Measurements from ENCODE around the gene APOL4.
"Not testable (repeated sequence)": the region's sequence is repeated elsewhere in the genome, so short reads cannot be mapped to it uniquely, and the experiment has no call there.

APOL4 gene

GRCh38 chr22:36229649-36230048 lies 28.0 kb upstream of the APOL4 start:
- H3K9ac ChIP-seq (ENCODE audit: low read depth, low read length): not testable (repeated sequence)

GRCh38 chr22:36228944-36229343 lies 27.3 kb upstream of the APOL4 start:
- H3K36me3 ChIP-seq (ENCODE audit: control insufficient read depth, insufficient read depth, low read length): peaks cover 26% of the 10 kb centered on the region; the same call in 1 of the 2 replicates
- H3K9me3 ChIP-seq (ENCODE audit: control insufficient read depth, insufficient read depth, low read length): no peaks in the 10 kb centered on the region
- no peak overlapping the region for H3K27ac ChIP-seq (ENCODE audit: low read depth, low read length)
- H3K4me3 ChIP-seq (ENCODE audit: low read depth, low read length): no peak overlapping the region
- no peak overlapping the region for H3K9ac ChIP-seq (ENCODE audit: low read depth, low read length)
- H3K4me1 ChIP-seq (ENCODE audit: control insufficient read depth, insufficient read depth, low read length): 0 out of 2 replicates have a peak, but pooled peaks cover 3% of the 10 kb centered on the region
- no peaks in the 10 kb centered on the region for H3K27me3 ChIP-seq (ENCODE audit: control insufficient read depth, insufficient read depth, low read length)

More at GRCh38 chr22:36229649-36230048, 28.0 kb upstream of the APOL4 start:
- H3K36me3 ChIP-seq (ENCODE audit: control insufficient read depth, insufficient read depth, low read length): peaks cover 26% of the 10 kb centered on the region; the same call in 1 of the 2 replicates
- not testable (repeated sequence) for H3K4me1 ChIP-seq (ENCODE audit: control insufficient read depth, insufficient read depth, low read length); H3K4me3 ChIP-seq (ENCODE audit: low read depth, low read length); H3K9me3 ChIP-seq (ENCODE audit: control insufficient read depth, insufficient read depth, low read length); H3K27me3 ChIP-seq (ENCODE audit: control insufficient read depth, insufficient read depth, low read length); H3K27ac ChIP-seq (ENCODE audit: low read depth, low read length)

DNA sequence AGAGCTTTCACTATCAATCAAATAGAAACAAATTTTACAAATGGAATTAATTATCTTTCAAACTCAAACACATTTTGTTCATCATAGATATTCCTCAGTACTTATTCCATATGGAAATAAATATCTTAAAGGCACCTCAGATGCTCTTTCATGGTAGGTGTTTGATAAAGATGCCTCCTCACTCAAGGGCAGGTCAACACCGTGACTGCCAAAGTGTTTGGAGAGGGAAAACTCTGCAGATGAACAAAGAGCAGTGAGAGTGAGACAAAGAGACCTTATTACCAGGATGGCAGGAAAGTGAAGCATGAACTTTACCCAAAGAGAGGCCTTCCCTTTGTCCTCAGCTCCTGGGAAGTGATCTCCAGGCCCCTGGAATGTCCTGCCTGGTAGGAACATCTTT lies 26.8 kb upstream of the APOL4 start:
- peaks cover 26% of the 10 kb centered on the region; the same call in 1 of the 2 replicates for H3K36me3 ChIP-seq (ENCODE audit: control insufficient read depth, insufficient read depth, low read length)
- H3K9ac ChIP-seq (ENCODE audit: low read depth, low read length); H3K4me3 ChIP-seq (ENCODE audit: low read depth, low read length); H3K27me3 ChIP-seq (ENCODE audit: control insufficient read depth, insufficient read depth, low read length); H3K4me1 ChIP-seq (ENCODE audit: control insufficient read depth, insufficient read depth, low read length); H3K9me3 ChIP-seq (ENCODE audit: control insufficient read depth, insufficient read depth, low read length); H3K27ac ChIP-seq (ENCODE audit: low read depth, low read length): not testable (repeated sequence)

- peaks cover 23% of the 10 kb centered on the region; the same call in 1 of the 2 replicates for H3K36me3 ChIP-seq (ENCODE audit: control insufficient read depth, insufficient read depth, low read length)
- H3K9ac ChIP-seq (ENCODE audit: low read depth, low read length): no peak overlapping the region
- no peaks in the 10 kb centered on the region for H3K27me3 ChIP-seq (ENCODE audit: control insufficient read depth, insufficient read depth, low read length)
- no peak overlapping the region for H3K27ac ChIP-seq (ENCODE audit: low read depth, low read length)
- H3K9me3 ChIP-seq (ENCODE audit: control insufficient read depth, insufficient read depth, low read length): no peaks in the 10 kb centered on the region
- H3K4me1 ChIP-seq (ENCODE audit: control insufficient read depth, insufficient read depth, low read length): 0 out of 2 replicates have a peak, but pooled peaks cover 3% of the 10 kb centered on the region
- H3K4me3 ChIP-seq (ENCODE audit: low read depth, low read length): no peak overlapping the region
These were observed 26.2 kb upstream of the APOL4 start for GRCh38 chr22:36227806-36228205.

GRCh38 chr22:36227396-36227795 lies 25.8 kb upstream of the APOL4 start:
- Histone ChIP-seq H3K36me3 (ENCODE audit: control insufficient read depth, insufficient read depth, low read length) (peaks cover 20% of the 10 kb centered on the region; the same call in 1 of the 2 replicates), H3K9me3 (ENCODE audit: control insufficient read depth, insufficient read depth, low read length) (no peaks in the 10 kb centered on the region), H3K27me3 (ENCODE audit: control insufficient read depth, insufficient read depth, low read length) (no peaks in the 10 kb centered on the region), H3K4me1 (ENCODE audit: control insufficient read depth, insufficient read depth, low read length) (0 out of 2 replicates have a peak, but pooled peaks cover 3% of the 10 kb centered on the region), H3K27ac (ENCODE audit: low read depth, low read length) (no peak overlapping the region), H3K9ac (ENCODE audit: low read depth, low read length) (no peak overlapping the region), H3K4me3 (ENCODE audit: low read depth, low read length) (no peak overlapping the region)

DNA sequence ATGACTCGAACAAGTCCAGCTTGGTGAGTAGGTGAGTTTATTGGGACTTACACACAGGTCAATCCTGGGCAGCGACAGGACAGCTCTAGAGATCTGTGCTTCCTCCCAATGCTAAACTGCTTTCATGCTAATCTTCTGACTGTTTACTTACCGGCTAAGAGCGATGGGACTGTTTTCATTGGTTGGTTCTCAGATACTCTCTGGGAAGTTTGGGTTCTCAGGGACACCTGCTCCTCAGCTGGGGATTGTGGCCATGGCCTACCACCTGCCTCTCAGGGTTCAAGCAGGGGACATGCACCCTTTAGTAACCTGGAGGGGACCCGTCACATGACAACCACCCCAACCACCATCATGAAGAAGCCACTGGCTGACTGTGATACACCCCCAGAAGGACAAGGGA lies 24.6 kb upstream of the APOL4 start:
- Histone ChIP-seq H3K36me3 (ENCODE audit: control insufficient read depth, insufficient read depth, low read length) (peaks cover 17% of the 10 kb centered on the region; the same call in 1 of the 2 replicates), H3K4me3 (ENCODE audit: low read depth, low read length) (no peak overlapping the region), H3K27ac (ENCODE audit: low read depth, low read length) (no peak overlapping the region), H3K9ac (ENCODE audit: low read depth, low read length) (no peak overlapping the region), H3K4me1 (ENCODE audit: control insufficient read depth, insufficient read depth, low read length) (peaks cover 4% of the 10 kb centered on the region), H3K27me3 (ENCODE audit: control insufficient read depth, insufficient read depth, low read length) (no peaks in the 10 kb centered on the region), H3K9me3 (ENCODE audit: control insufficient read depth, insufficient read depth, low read length) (no peaks in the 10 kb centered on the region)

- H3K36me3 ChIP-seq (ENCODE audit: control insufficient read depth, insufficient read depth, low read length): peaks cover 12% of the 10 kb centered on the region; the same call in 1 of the 2 replicates
- no peak overlapping the region for H3K4me3 ChIP-seq (ENCODE audit: low read depth, low read length)
- H3K27ac ChIP-seq (ENCODE audit: low read depth, low read length): no peak overlapping the region
- H3K9ac ChIP-seq (ENCODE audit: low read depth, low read length): no peak overlapping the region
- H3K27me3 ChIP-seq (ENCODE audit: control insufficient read depth, insufficient read depth, low read length): no peaks in the 10 kb centered on the region
- peaks cover 4% of the 10 kb centered on the region for H3K4me1 ChIP-seq (ENCODE audit: control insufficient read depth, insufficient read depth, low read length)
- H3K9me3 ChIP-seq (ENCODE audit: control insufficient read depth, insufficient read depth, low read length): no peaks in the 10 kb centered on the region
These were observed 23.8 kb upstream of the APOL4 start for GRCh38 chr22:36225333-36225922.

DNA sequence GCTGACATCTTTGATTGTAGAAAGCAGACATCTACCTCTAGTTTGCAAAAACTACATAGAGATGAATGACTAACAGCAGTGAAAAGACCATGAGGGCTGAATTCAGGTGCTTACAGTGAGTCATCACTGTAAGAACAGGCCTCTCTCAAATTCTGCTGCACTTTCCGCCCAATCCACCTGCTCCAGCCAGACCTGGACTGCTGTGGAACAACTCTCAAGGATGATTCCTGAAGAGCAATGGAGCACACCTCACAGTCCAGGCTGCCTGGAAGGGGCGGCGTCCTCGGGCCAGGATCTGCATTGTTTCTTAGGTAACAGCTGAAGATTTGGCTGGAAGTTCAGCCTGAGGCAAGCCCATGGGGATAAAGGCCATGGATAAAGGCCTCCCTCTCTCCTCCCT lies 22.6 kb upstream of the APOL4 start:
- Histone ChIP-seq H3K4me1 (ENCODE audit: control insufficient read depth, insufficient read depth, low read length) (peaks cover 4% of the 10 kb centered on the region), H3K27me3 (ENCODE audit: control insufficient read depth, insufficient read depth, low read length) (no peaks in the 10 kb centered on the region), H3K9ac (ENCODE audit: low read depth, low read length) (no peak overlapping the region)

GRCh38 chr22:36223504-36223903 lies 21.9 kb upstream of the APOL4 start:
- no peak overlapping the region for H3K9ac ChIP-seq (ENCODE audit: low read depth, low read length)
- H3K36me3 ChIP-seq (ENCODE audit: control insufficient read depth, insufficient read depth, low read length): peaks cover 6% of the 10 kb centered on the region; the same call in 1 of the 2 replicates
- no peaks in the 10 kb centered on the region for H3K27me3 ChIP-seq (ENCODE audit: control insufficient read depth, insufficient read depth, low read length)
- H3K4me1 ChIP-seq (ENCODE audit: control insufficient read depth, insufficient read depth, low read length): peaks cover 4% of the 10 kb centered on the region
- no peak overlapping the region for H3K4me3 ChIP-seq (ENCODE audit: low read depth, low read length)
- H3K9me3 ChIP-seq (ENCODE audit: control insufficient read depth, insufficient read depth, low read length): no peaks in the 10 kb centered on the region
- no peak overlapping the region for H3K27ac ChIP-seq (ENCODE audit: low read depth, low read length)

More for the DNA sequence above, 22.6 kb upstream of the APOL4 start:
- H3K27ac ChIP-seq (ENCODE audit: low read depth, low read length): no peak overlapping the region
- no peaks in the 10 kb centered on the region for H3K9me3 ChIP-seq (ENCODE audit: control insufficient read depth, insufficient read depth, low read length)
- no peak overlapping the region for H3K4me3 ChIP-seq (ENCODE audit: low read depth, low read length)
- peaks cover 6% of the 10 kb centered on the region; the same call in 1 of the 2 replicates for H3K36me3 ChIP-seq (ENCODE audit: control insufficient read depth, insufficient read depth, low read length)

- no peak overlapping the region for H3K9ac ChIP-seq (ENCODE audit: low read depth, low read length)
- H3K36me3 ChIP-seq (ENCODE audit: control insufficient read depth, insufficient read depth, low read length): peaks cover 5% of the 10 kb centered on the region; the same call in 1 of the 2 replicates
- H3K4me3 ChIP-seq (ENCODE audit: low read depth, low read length): no peak overlapping the region
- H3K4me1 ChIP-seq (ENCODE audit: control insufficient read depth, insufficient read depth, low read length): peaks cover 4% of the 10 kb centered on the region
- no peaks in the 10 kb centered on the region for H3K27me3 ChIP-seq (ENCODE audit: control insufficient read depth, insufficient read depth, low read length)
- H3K27ac ChIP-seq (ENCODE audit: low read depth, low read length): no peak overlapping the region
- no peaks in the 10 kb centered on the region for H3K9me3 ChIP-seq (ENCODE audit: control insufficient read depth, insufficient read depth, low read length)
These were observed 21.4 kb upstream of the APOL4 start for GRCh38 chr22:36222887-36223450.

Data from HUES48 (cell line).